Fibroblast of the conjunctiva (primary cell): ENCODE results near the gene PLN.

ENCODE experiments used
- DNase-seq: peaks from one replicate; pipeline ENCODE4 v3.0.0-alpha.2; 2010; ENCODE audit warnings: low read depth

Gene PLN

DNA sequence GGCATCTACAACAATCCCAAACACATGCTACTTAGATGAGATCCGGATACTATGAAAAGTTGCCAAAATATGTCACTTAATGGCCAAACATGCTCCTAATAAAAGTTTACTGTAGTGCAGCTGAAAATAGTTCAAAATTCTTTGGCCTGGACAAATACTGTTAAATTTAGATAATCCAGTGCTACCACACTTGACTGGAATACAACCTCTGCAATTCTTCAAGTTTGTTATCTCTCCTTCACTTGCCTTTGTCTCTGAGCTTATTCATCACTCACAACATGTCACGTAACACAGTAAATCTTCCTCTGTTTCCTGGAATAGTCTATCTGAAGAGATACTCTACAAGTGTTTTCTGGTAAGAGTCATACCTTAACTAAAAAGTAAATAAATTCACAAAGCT, 10.5 kb upstream of the PLN start:
- no peak for DNase-seq

DNA sequence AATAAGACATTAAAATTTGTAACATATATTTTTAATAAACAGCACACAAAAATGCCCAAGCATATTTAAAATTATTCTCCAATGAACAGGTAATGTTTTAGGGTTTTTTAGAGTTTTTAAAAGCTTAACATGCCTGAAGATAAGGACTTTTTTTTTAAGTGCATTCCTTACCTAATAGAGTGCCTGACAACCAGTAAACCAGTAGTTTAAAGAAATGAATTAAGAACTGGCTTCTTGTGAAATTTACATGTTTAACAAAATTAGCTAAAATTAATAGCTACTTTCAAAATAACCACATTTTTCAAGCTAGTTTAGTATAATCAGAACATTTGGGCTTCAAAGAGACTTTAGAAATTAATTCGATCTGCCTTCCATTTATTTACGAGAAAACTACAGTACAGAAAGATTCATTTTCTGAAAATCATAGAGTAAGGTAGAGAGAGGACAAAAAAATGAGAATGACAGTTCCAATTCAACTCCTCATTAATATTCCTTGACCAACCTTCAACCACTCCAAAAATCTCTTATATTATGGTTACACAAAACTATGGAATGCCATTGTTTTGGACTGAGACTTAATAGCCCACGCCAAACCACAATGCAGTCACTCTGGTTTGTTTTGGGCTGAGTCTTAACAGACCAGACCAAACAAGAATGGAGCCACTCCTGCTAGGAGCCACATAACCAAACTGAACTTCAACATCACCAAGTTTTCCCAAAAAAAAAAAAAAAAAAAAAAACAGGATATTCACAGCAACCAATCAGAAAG, 5.7 kb upstream of the PLN start:
- no peak for DNase-seq

DNA sequence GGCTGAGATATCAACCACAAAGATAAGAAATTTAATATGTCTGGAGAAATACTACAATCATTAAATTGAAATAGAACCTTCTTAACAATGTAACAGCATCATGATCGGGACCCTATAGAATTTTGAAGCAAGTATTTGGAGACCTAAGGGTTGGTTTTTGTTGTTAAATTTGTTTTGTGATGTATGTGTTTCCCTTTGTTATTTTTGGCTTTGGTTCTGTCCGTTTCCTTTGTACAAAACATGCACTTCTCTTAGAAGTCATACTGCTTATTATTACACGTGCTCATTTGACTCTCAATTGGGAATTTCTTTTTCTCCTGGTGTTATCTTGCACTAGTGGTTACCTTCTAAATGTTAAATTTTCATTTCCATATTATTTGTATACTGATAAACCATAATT, 4.0 kb upstream of the PLN start:
- DNase-seq: no peak

DNA sequence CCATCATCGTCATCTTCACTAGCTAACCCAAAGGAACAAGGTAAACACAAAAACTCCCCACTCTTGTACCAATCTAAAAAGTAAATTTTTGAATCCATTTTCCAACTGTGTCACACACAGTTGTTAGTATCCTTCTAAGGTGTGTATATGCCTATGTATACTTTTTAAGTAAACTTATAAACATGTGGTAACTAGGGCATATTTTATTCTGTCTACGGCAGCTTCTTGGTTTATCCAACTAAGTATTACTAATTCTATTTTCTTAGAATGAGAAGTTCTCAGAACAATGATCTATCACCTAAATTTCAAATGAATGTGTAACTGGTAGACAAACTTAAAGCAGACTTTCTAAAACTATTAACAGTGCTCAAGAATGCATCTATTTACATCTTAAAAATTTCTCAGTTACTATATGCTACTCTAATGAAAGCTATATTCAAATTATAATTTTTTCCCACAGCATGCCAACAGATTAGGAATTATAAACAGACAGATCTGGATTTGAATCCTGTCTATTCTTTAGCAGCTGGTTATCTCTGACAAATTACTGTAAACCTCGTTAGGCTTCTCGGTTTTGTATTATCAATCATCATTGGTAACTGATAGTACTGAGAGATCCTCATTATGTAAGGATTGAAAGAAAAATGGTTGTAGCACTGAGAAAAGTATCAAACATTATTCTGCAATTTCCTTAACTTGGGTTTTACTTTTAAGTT, 1.8 kb upstream of the PLN start:
- DNase-seq: no peak

DNA sequence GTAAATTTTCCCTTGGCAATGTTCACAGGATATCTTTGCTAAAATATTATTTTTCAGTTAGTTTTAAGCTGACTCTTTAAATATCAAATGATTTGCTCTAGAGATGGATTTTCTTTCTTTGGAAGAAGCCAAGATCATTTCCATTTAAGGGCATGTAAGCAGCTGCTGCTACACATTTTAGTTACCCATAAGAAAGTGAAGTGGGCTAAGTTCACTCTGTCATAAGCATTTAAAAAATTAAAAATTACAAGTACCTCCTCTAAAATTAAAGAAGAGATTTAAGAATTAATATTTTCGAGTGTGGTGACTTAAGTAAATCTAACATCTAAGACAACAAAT, 1.2 kb upstream of the PLN start:
- no peak for DNase-seq

DNA sequence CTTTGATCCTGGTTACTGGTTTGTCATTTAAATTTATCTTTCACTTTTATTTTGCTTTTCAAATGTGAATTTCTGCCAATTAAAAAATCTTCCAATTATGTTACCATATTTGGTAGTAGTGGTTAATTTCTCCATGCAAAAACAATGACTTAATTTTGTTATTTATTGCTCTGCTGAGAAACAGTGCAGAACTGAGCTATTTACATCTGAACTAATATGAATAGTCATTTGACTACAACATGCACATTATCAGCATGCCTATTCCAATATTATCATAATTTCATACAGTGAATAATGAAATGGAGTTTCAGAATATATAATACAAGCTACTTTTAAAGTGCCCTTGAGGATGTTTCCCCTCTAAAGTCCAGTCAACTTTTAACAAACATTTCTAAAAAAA, 517 bp downstream of the PLN start:
- DNase-seq: no peak

DNA sequence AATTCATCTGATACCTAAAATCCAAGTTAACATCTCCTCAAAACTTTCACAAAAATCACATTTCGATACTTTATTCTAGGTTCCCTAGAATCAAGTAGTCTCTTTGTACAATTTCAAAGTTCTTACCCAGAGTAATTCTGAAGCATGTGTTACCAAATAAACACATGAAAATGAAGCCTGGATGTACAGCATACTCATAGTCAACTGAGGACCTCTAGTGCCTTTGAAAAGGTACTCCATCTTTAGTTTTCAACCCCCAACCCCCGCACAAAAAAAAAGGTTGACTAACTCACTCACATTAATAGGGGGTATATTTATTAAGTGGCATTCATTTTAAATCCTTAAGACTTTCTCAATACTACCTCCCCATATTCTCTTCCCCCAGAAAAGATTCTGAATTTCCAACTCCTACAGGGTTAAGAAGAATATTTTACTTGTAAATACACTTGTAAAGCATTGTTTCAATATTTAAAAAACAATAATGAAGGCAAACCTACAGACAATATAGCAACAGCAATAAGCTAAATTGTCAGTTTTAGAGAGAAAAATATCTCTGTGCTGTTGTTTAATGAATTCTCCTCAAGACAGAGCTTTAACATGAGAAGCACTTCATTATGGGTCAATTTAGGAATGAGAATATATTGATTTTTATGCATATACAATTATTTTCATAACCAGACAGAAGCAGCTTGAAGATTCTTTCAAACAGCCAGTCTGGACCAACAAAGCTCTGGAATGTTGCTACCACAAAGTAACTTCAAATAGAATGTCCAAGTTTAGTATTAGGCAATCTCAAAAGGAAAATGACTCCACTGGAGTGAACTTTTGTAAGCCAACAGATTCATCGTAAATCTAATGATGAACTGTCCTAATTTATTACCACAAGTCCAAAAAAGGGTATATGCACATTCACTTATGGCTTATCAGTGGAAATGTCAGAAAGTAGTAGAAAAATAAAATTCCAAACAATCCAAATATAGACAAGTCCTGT, 3.3 kb downstream of the PLN start:
- peak; percentile 59 for DNase-seq

DNA sequence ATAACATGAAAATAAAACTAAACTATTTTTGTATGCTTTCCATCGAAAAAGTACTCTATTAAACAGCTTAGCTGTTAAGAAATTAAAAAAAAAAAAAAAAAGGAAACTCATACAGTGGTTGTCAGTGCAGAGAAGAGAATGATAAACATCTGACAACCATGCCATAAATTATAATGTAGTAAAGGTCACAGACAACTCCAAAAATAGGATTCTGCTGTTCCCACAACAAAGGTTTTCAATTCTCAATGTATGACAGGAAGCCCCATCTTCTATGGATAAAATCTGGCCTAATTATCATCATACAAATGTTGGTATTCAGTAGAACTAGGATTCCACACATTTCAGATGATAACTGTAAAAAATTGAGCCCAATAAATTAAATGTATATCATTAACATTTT, 5.0 kb downstream of the PLN start:
- DNase-seq: no peak

DNA sequence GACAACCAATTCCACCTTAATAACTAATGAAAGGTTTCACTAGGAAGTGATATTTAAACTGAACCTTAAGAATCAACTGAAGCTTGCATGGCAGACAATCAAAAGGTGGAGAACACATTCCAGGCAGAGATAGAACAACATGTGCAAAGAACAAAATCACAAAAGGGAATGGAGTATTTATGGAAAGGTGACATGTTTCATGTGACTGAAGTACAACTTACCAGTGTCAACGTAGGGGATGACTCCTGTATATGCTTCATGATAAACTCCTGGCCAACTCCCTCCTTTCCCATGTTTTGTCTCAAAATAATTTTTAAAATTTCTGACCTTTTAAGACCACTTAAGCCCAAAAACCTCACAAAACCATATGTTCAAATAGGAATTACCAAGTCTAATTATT, 6.6 kb downstream of the PLN start:
- DNase-seq: no peak

DNA sequence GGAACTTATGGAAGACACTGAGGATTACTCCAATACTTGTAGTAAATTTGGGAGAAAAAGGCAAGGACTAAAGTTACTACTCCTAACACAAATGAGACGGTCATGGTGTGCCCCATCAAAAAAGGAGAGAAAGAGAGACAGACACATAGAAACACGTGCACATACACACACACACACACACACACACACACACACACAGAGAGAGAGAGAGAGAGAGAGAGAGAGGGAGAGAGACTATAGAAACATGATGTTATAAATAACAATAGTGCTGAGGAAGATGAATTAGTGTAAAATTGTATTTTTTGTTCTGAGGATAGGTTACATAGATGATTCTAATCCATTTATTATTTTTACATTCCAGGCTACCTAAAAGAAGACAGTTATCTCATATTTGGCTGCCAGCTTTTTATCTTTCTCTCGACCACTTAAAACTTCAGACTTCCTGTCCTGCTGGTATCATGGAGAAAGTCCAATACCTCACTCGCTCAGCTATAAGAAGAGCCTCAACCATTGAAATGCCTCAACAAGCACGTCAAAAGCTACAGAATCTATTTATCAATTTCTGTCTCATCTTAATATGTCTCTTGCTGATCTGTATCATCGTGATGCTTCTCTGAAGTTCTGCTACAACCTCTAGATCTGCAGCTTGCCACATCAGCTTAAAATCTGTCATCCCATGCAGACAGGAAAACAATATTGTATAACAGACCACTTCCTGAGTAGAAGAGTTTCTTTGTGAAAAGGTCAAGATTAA, 10.5 kb downstream of the PLN start:
- no peak for DNase-seq

DNA sequence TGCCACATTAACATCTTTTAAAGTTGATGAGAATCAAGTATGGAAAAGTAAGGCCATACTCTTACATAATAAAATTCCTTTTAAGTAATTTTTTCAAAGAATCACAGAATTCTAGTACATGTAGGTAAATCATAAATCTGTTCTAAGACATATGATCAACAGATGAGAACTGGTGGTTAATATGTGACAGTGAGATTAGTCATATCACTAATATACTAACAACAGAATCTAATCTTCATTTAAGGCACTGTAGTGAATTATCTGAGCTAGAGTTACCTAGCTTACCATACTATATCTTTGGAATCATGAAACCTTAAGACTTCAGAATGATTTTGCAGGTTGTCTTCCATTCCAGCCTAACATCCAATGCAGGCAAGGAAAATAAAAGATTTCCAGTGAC, 11.6 kb downstream of the PLN start:
- no peak for DNase-seq

DNA sequence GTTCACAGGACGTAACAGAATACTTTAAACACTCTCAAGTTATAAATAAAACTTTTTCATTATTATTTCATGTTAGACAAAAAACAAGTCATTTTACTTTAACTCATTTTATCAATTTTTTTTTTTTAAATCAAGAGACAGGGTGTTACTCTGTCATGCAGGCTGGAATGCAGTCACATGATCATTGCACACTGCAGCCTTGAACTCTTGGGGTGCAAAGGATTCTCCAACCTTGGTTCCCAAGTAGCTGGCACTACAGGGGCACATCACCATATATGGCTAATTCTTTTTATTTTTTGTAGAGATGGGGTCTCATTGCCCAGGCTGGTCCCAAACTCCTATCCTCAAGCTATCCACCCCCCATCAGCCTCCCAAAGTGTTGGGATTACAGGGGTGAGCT, 14.2 kb downstream of the PLN start:
- no peak for DNase-seq

DNA sequence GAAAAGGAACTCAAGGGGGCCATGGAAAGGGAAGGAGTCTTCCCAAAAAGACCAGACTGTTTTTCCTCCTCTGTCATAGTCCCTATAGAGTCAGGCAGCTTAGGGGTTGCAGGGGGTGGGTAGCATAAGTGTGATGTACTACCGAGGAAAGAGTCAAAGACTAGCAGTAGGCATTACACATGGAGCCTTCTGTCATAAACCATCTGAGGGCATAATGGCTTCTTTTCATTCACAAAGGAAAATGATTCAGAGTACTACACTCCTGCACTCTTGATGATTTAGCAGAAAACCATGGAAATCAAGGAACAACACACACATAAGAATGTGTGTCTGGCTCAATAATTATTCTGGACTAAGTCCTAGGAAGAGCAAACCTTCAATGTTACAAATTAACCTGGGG, 14.9 kb downstream of the PLN start:
- no peak for DNase-seq

DNA sequence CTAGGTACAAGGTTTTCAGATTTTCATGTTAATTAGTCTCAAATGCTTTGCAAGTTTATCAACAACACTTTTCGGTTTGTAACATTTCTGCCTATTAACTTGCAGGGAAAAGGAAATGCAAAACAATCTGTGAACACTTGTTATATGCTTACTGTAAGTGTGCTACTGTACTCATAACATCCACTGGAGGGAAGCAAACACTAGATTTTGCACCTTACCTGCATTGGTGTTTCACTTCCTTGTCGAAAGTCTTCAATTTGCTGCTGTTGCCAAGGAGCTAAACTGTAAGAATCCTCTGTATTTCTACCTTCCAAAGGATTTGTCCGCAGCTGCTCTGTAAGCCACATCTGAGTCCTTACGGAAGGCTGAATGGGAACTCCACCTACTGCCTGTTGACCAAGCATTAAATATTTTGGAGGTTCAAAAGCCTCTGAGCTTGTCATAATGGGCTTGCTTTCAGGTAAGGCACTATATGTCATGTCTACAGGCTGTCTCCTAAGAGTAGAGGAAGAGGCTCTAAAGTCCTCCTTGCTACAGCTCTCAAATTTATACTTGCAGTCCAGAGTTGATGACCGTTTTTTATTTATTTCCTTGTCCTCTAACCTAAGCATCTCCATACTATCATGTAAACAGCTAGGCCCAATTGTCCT, 17.3 kb downstream of the PLN start:
- no peak for DNase-seq

DNA sequence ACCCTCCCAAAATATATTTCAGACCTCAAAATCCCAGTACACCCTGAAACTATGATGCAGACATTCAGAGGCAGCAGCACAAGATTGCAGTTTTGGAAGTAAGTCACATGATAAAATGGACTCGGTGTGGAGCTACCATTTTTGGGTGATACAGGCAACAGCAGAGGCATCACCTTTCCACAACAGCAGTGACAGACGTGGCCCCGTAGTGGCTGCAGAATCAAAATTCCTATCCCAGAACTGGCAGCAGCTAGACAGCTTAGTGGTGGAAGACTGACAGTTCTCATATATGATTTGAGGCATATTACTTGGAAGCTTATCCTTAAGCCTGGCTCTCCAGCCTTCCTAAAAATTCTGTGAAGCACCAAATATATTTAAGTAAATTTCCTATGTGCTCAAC, 19.9 kb downstream of the PLN start:
- no peak for DNase-seq

DNA sequence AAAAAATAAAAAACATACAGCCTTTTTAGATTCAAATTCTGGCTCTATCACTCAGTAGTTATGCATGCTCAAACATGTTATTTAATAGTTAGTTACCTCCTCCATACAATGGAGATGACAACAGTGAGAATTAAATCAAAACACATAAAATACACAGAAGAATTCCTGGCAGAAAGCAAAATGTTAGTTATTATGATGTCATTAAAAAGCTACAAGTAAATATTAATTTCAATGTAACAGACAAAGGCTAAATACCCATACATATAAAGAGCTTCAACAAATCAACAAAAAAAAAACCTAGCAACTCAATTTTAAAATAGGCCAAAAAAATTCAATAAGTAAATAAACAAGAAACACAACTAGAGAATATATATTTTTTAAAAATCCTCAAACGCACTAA, 21.4 kb downstream of the PLN start:
- DNase-seq: no peak

DNA sequence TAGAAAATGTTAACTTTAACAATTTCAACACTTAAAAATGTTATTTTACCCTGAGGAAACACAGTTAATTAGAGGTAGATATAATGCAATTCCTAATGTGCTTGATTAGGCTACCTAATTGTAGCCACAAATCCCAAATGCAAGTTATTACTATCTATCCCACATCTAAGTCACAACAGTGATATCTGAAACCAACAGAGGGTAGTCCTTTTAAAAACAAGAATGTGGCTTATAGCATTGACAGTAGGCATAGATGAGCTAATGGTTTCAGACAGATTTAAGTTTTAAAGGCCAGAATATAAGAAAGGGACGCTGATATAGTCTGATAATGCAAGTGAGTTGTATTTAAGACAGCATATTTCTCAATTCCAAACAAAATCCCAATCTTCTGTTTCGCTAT, 23.0 kb downstream of the PLN start:
- no peak for DNase-seq

DNA sequence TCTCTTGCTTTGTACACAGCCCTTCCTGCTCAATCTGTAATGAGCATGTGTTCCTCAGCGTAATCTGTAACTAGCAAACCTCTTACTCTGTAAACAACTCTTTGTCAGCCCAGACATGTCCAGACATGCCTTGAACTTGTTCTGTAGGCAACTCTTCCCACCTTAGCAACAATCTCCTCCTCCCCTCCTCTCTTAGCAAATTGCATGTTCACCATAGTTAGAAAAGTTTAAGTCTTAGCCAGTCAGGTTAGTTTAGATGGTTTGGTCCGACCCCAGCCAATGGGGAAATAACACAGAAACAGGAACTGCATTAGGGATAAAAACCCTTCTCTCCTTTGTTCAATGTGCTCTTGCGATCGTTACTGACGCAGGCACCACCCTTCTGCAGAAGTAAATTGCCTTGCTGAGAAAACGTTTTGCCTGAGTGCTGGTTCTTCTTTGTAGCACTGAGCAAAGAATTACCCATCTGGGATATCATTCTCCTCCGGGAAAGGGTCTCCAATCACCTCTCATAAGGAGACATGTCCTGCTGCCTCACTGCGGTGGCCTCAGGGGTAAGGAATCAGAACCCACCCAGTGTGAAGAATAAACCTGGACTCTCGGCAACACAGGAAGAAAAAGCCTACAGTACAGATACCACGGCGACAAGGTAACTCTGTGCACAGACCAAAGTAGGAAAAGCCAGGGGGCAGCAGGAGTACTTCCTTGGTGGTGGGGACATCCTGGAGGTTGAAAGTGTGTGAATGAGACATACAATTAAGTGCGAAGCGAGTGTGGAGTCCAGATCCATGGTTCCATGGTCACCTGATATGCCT, 26.2 kb downstream of the PLN start:
- no peak for DNase-seq

DNA sequence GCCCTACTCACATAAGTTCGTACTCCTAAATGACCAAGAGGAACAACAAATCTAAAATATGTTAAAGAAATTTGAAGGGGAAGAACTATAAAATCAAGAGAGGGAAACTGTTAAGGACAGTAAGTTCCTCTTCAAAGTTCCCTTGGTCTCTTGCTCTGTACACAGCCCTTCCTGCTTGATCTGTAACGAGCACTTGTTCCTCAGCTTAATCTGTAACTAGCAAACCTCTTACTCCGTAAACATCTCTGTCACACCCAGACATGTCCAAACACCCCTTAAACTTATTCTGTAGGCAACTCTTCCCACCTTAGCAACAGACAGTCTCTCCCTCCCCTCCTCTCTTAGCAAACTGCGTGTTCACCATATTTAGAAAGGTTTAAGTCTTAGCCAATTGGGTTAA, 29.9 kb downstream of the PLN start:
- no peak for DNase-seq

DNA sequence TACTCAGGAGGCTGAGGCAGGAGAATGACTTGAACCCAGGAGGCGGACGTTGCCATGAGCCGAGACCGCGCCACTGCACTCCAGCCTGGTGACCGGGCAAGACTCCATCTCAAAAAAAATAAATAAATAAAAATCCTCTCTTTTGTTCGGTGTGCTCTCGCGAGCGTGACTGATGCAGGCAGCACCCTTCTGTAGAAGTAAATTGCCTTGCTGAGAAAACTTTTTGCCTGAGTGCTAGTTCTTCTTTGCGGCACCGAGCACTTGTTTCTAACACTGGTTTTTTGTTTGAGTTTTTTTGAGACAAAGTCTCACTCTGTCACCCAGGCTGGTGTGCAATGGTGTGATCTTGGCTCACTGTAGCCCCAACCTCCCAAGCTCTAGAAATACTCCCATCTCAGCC, 30.5 kb downstream of the PLN start:
- DNase-seq: no peak

DNA sequence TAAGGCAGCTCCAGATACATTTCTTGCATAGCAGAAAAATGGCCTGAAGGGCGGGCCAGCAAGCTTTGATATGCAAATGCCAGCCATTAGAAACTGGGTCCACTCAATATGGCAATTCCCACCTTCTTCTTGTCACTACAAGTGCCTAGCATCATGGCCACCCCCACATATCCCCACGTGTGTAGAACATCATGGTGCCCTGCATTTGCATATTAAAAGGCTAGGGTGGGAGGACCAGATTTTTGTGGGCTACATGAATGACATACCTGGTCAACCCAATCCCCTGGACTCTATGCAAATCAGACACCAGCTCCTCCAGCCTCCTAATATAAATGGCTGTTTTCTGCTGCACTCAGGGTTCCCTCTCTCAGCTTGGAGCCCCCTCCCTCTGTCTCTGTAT, 31.7 kb downstream of the PLN start:
- DNase-seq: no peak
